MG63 (cell line): ENCODE data around the gene PLXNA2. TPM values are rescaled to one million over a fixed set of nuclear protein-coding genes. Genes with fewer than 3 reads are reported as not detected.

Experiments used
- DNase-seq: peaks from one replicate; pipeline ENCODE4 v3.0.0-alpha.2; 2020
- H3K27me3 ChIP-seq: fragments of 250-450 bp; sonication (Bioruptor Pico); 2 replicates; pipeline ENCODE4 v1.5.1; 2020; ENCODE audit warnings: mild to moderate bottlenecking, moderate library complexity
- H3K36me3 ChIP-seq: fragments of 250-450 bp; sonication (Bioruptor Pico); 2 replicates; pipeline ENCODE4 v1.5.1; 2020; ENCODE audit warnings: mild to moderate bottlenecking, moderate library complexity
- H3K4me3 ChIP-seq: fragments of 250-450 bp; sonication (Bioruptor Pico); 2 replicates; pipeline ENCODE4 v1.5.1; 2020; ENCODE audit warnings: mild to moderate bottlenecking, moderate library complexity
- H3K9me3 ChIP-seq: fragments of 250-450 bp; sonication (Bioruptor Pico); 2 replicates; pipeline ENCODE4 v1.5.1; 2020; ENCODE audit warnings: mild to moderate bottlenecking, moderate library complexity
- total RNA-seq: library from RNA; depleted of rRNA; stranded (reverse); fragments of >200 nt; shearing (Covaris generic); gene quantifications from 2 replicates; pipeline ENCODE4 v1.2.3, GENCODE V29; 2014; ENCODE audit warnings: low replicate concordance

The PLXNA2 gene
- total RNA-seq, 1 experiment from 2014 or later: 0.56 TPM

- Histone ChIP-seq H3K4me3 (no peak overlapping the region), H3K27me3 (no peaks in the 10 kb centered on the region), H3K36me3 (no peaks in the 10 kb centered on the region), H3K9me3 (no peaks in the 10 kb centered on the region)
- no peak for DNase-seq
Observed at GRCh38 chr1:208059409-208060001, 184.7 kb downstream of the PLXNA2 start.

- Histone ChIP-seq H3K27me3 (no peaks in the 10 kb centered on the region), H3K9me3 (no peaks in the 10 kb centered on the region), H3K36me3 (no peaks in the 10 kb centered on the region), H3K4me3 (no peak overlapping the region)
- no peak for DNase-seq
Observed at GRCh38 chr1:208058756-208059155, 185.4 kb downstream of the PLXNA2 start.

- Histone ChIP-seq H3K27me3 (no peaks in the 10 kb centered on the region), H3K9me3 (no peaks in the 10 kb centered on the region), H3K4me3 (no peak overlapping the region), H3K36me3 (no peaks in the 10 kb centered on the region)
- DNase-seq: no peak
Observed at GRCh38 chr1:208058267-208058666, 185.9 kb downstream of the PLXNA2 start.

- DNase-seq: no peak
- Histone ChIP-seq H3K9me3 (no peaks in the 10 kb centered on the region), H3K4me3 (no peak overlapping the region), H3K36me3 (no peaks in the 10 kb centered on the region), H3K27me3 (no peaks in the 10 kb centered on the region)
Observed at GRCh38 chr1:208057056-208057455, 187.1 kb downstream of the PLXNA2 start.

- Histone ChIP-seq H3K4me3 (no peak overlapping the region), H3K36me3 (no peaks in the 10 kb centered on the region), H3K27me3 (no peaks in the 10 kb centered on the region), H3K9me3 (no peaks in the 10 kb centered on the region)
- DNase-seq: no peak
Observed at GRCh38 chr1:208055535-208055934, 188.6 kb downstream of the PLXNA2 start.

GRCh38 chr1:208054911-208055379, 189.2 kb downstream of the PLXNA2 start:
- DNase-seq: no peak
- H3K27me3 ChIP-seq: no peaks in the 10 kb centered on the region
- H3K4me3 ChIP-seq: no peak overlapping the region
- H3K9me3 ChIP-seq: no peaks in the 10 kb centered on the region
- H3K36me3 ChIP-seq: no peaks in the 10 kb centered on the region

GRCh38 chr1:208054485-208054884, 189.7 kb downstream of the PLXNA2 start:
- H3K36me3 ChIP-seq: no peaks in the 10 kb centered on the region
- H3K27me3 ChIP-seq: no peaks in the 10 kb centered on the region
- H3K9me3 ChIP-seq: no peaks in the 10 kb centered on the region
- H3K4me3 ChIP-seq: no peak overlapping the region
- DNase-seq: peak; percentile 33

- no peaks in the 10 kb centered on the region for H3K9me3 ChIP-seq
- no peak for DNase-seq
- H3K36me3 ChIP-seq: no peaks in the 10 kb centered on the region
- no peak overlapping the region for H3K4me3 ChIP-seq
- no peaks in the 10 kb centered on the region for H3K27me3 ChIP-seq
Observed at GRCh38 chr1:208053661-208054060, 190.5 kb downstream of the PLXNA2 start.

- H3K36me3 ChIP-seq: no peaks in the 10 kb centered on the region
Observed at GRCh38 chr1:208052926-208053407, 191.2 kb downstream of the PLXNA2 start.

GRCh38 chr1:208052135-208052534, 192.0 kb downstream of the PLXNA2 start:
- H3K27me3 ChIP-seq: no peaks in the 10 kb centered on the region
- H3K9me3 ChIP-seq: no peaks in the 10 kb centered on the region
- no peak for DNase-seq
- no peak overlapping the region for H3K4me3 ChIP-seq
- no peaks in the 10 kb centered on the region for H3K36me3 ChIP-seq

More at GRCh38 chr1:208052926-208053407, 191.2 kb downstream of the PLXNA2 start:
- no peak for DNase-seq
- Histone ChIP-seq H3K27me3 (no peaks in the 10 kb centered on the region), H3K9me3 (no peaks in the 10 kb centered on the region), H3K4me3 (no peak overlapping the region)

GRCh38 chr1:208051651-208052050, 192.5 kb downstream of the PLXNA2 start:
- no peaks in the 10 kb centered on the region for H3K9me3 ChIP-seq
- no peak overlapping the region for H3K4me3 ChIP-seq
- no peaks in the 10 kb centered on the region for H3K27me3 ChIP-seq
- H3K36me3 ChIP-seq: no peaks in the 10 kb centered on the region
- DNase-seq: no peak

- no peaks in the 10 kb centered on the region for H3K9me3 ChIP-seq
- no peak for DNase-seq
- H3K4me3 ChIP-seq: no peak overlapping the region
- H3K36me3 ChIP-seq: no peaks in the 10 kb centered on the region
- H3K27me3 ChIP-seq: no peaks in the 10 kb centered on the region
Observed at GRCh38 chr1:208048904-208049303, 195.3 kb downstream of the PLXNA2 start.

- Histone ChIP-seq H3K36me3 (no peaks in the 10 kb centered on the region), H3K9me3 (no peaks in the 10 kb centered on the region), H3K27me3 (no peaks in the 10 kb centered on the region), H3K4me3 (no peak overlapping the region)
- no peak for DNase-seq
Observed at GRCh38 chr1:208047975-208048374, 196.2 kb downstream of the PLXNA2 start.

GRCh38 chr1:208047476-208047934, 196.7 kb downstream of the PLXNA2 start:
- Histone ChIP-seq H3K4me3 (no peak overlapping the region), H3K27me3 (no peaks in the 10 kb centered on the region), H3K36me3 (no peaks in the 10 kb centered on the region), H3K9me3 (no peaks in the 10 kb centered on the region)
- no peak for DNase-seq

GRCh38 chr1:208045463-208046260, 198.5 kb downstream of the PLXNA2 start:
- Histone ChIP-seq H3K9me3 (no peaks in the 10 kb centered on the region), H3K4me3 (no peak overlapping the region), H3K27me3 (no peaks in the 10 kb centered on the region), H3K36me3 (no peaks in the 10 kb centered on the region)
- DNase-seq: no peak

GRCh38 chr1:208044589-208045462, 199.4 kb downstream of the PLXNA2 start:
- H3K27me3 ChIP-seq: no peaks in the 10 kb centered on the region
- H3K9me3 ChIP-seq: no peaks in the 10 kb centered on the region
- DNase-seq: no peak
- H3K4me3 ChIP-seq: no peak overlapping the region
- H3K36me3 ChIP-seq: no peaks in the 10 kb centered on the region

- no peak for DNase-seq
- no peaks in the 10 kb centered on the region for H3K36me3 ChIP-seq
Observed at GRCh38 chr1:208043691-208044181, 200.4 kb downstream of the PLXNA2 start.

More at GRCh38 chr1:208043691-208044181, 200.4 kb downstream of the PLXNA2 start:
- Histone ChIP-seq H3K4me3 (no peak overlapping the region), H3K9me3 (no peaks in the 10 kb centered on the region), H3K27me3 (no peaks in the 10 kb centered on the region)
